GM21576 (cell line): Measurements from ENCODE around the gene SYT2.
"Not testable (repeated sequence)": the region's sequence is repeated elsewhere in the genome, so short reads cannot be mapped to it uniquely, and the experiment has no call there.

ENCODE experiments used
- ATAC-seq: cut with Tn5 transposase; IDR thresholded peaks from one replicate; pipeline ENCODE4 v1.9.1; 2021; ENCODE audit warnings: mild to moderate bottlenecking, moderate library complexity; ENCODE audit not compliant: unreplicated experiment

SYT2 gene

GRCh38 chr1:202625416-202626360 is 84.6 kb downstream of the SYT2 start:
- peak; percentile 60 for ATAC-seq

- ATAC-seq: no peak
Observed at GRCh38 chr1:202624781-202625108, 85.5 kb downstream of the SYT2 start.

GRCh38 chr1:202624088-202624780 is 86.0 kb downstream of the SYT2 start:
- no peak for ATAC-seq

- ATAC-seq: not testable (repeated sequence)
Observed at GRCh38 chr1:202623476-202623875, 86.8 kb downstream of the SYT2 start.

- no peak for ATAC-seq
Observed at GRCh38 chr1:202623075-202623474, 87.2 kb downstream of the SYT2 start.

GRCh38 chr1:202622388-202622787 is 87.9 kb downstream of the SYT2 start:
- no peak for ATAC-seq

GRCh38 chr1:202621446-202621845 is 88.8 kb downstream of the SYT2 start:
- ATAC-seq: no peak

GRCh38 chr1:202620036-202620435 is 90.2 kb downstream of the SYT2 start:
- not testable (repeated sequence) for ATAC-seq

- no peak for ATAC-seq
Observed at GRCh38 chr1:202619505-202619904, 90.7 kb downstream of the SYT2 start.

- ATAC-seq: not testable (repeated sequence)
Observed at GRCh38 chr1:202619012-202619411, 91.2 kb downstream of the SYT2 start.

GRCh38 chr1:202616355-202616915 is 93.8 kb downstream of the SYT2 start:
- ATAC-seq: peak; percentile 28

GRCh38 chr1:202615501-202616354 is 94.5 kb downstream of the SYT2 start:
- ATAC-seq: peak; percentile 78

GRCh38 chr1:202615208-202615500 is 95.1 kb downstream of the SYT2 start:
- not testable (repeated sequence) for ATAC-seq

- ATAC-seq: not testable (repeated sequence)
Observed at GRCh38 chr1:202614363-202615207, 95.7 kb downstream of the SYT2 start.

- ATAC-seq: no peak
Observed at GRCh38 chr1:202613571-202613970, 96.7 kb downstream of the SYT2 start.

GRCh38 chr1:202612036-202612435 is 98.2 kb downstream of the SYT2 start:
- ATAC-seq: not testable (repeated sequence)

- no peak for ATAC-seq
Observed at GRCh38 chr1:202605515-202605914, 104.7 kb downstream of the SYT2 start.

GRCh38 chr1:202603435-202603834 is 106.8 kb downstream of the SYT2 start:
- ATAC-seq: no peak

- ATAC-seq: no peak
Observed at GRCh38 chr1:202600432-202601041, 109.7 kb downstream of the SYT2 start.
